GM12891 (cell line): Measurements from ENCODE around the gene GPC6.

Source experiments
- DNase-seq: peaks from one replicate; pipeline ENCODE4 v3.0.0; 2011; ENCODE audit warnings: low spot score; ENCODE audit not compliant: insufficient read length
- FAIRE-seq: peaks from 2 replicates; lab custom pipeline; 2011; peaks lifted over from hg19 to GRCh38; lab: Jason Lieb, UNC
- PAX5 ChIP-seq: IDR thresholded peaks from 2 replicates; pipeline ENCODE4 v1.6.1; 2011; ENCODE audit warnings: low read length, moderate library complexity, mild to moderate bottlenecking; ENCODE audit not compliant: insufficient read depth, severe bottlenecking
- POLR2A ChIP-seq: IDR thresholded peaks from 2 replicates; pipeline ENCODE4 v1.6.1; 2011; ENCODE audit warnings: low read depth, low read length, control low read depth
- POLR2AphosphoS5 ChIP-seq: IDR thresholded peaks from 2 replicates; pipeline ENCODE4 v1.6.1; 2011; ENCODE audit warnings: low read depth, low read length, control low read depth
- POU2F2 ChIP-seq: IDR thresholded peaks from 2 replicates; pipeline ENCODE4 v1.6.1; 2011; ENCODE audit warnings: low read depth, mild to moderate bottlenecking, control low read depth, low read length, moderate library complexity
- SPI1 ChIP-seq: IDR thresholded peaks from 2 replicates; pipeline ENCODE4 v1.6.1; 2011; ENCODE audit warnings: low read depth, low read length, control low read depth
- TAF1 ChIP-seq: IDR thresholded peaks from 2 replicates; pipeline ENCODE4 v1.6.1; 2011; ENCODE audit warnings: low read depth, low read length, control low read depth

The GPC6 gene

GRCh38 chr13:94020426-94020825, 793.8 kb downstream of the GPC6 start:
- DNase-seq = no peak
- FAIRE-seq = no peak

GRCh38 chr13:94020833-94021232, 794.2 kb downstream of the GPC6 start:
- TF ChIP-seq PAX5 (no peak), POLR2A (no peak), SPI1 (no peak), TAF1 (no peak), POLR2AphosphoS5 (no peak), POU2F2 (no peak)
- DNase-seq (no peak), FAIRE-seq (no peak)

More at GRCh38 chr13:94020426-94020825, 793.8 kb downstream of the GPC6 start:
- TF ChIP-seq PAX5 (no peak), POU2F2 (no peak), POLR2AphosphoS5 (no peak), SPI1 (no peak), POLR2A (no peak), TAF1 (no peak)

GRCh38 chr13:94028234-94028633, 801.6 kb downstream of the GPC6 start:
- FAIRE-seq (no peak), DNase-seq (no peak)
- TF ChIP-seq TAF1 = no peak
- no peak for TF ChIP-seq POLR2A
- TF ChIP-seq PAX5 = no peak
- no peak for TF ChIP-seq POU2F2

GRCh38 chr13:94028650-94029049, 802.0 kb downstream of the GPC6 start:
- DNase-seq (no peak), FAIRE-seq (no peak)
- no peak for TF ChIP-seq POU2F2
- no peak for TF ChIP-seq POLR2A
- no peak for TF ChIP-seq SPI1
- no peak for TF ChIP-seq POLR2AphosphoS5
- no peak for TF ChIP-seq TAF1
- TF ChIP-seq PAX5 = no peak

- DNase-seq (no peak), FAIRE-seq (no peak)
- TF ChIP-seq POU2F2 = no peak
- no peak for TF ChIP-seq TAF1
- no peak for TF ChIP-seq POLR2A
- TF ChIP-seq POLR2AphosphoS5 = no peak
- TF ChIP-seq PAX5 = no peak
- TF ChIP-seq SPI1 = no peak
Observed at GRCh38 chr13:94030415-94031119, 804.0 kb downstream of the GPC6 start.

- TF ChIP-seq TAF1 = no peak
- TF ChIP-seq PAX5 = no peak
- TF ChIP-seq POLR2AphosphoS5 = no peak
- no peak for TF ChIP-seq POLR2A
- no peak for TF ChIP-seq POU2F2
- TF ChIP-seq SPI1 = no peak
- DNase-seq = no peak
- no peak for FAIRE-seq
Observed at GRCh38 chr13:94031609-94032008, 805.0 kb downstream of the GPC6 start.

- DNase-seq (no peak), FAIRE-seq (no peak)
- TF ChIP-seq PAX5 (no peak), POLR2AphosphoS5 (no peak), TAF1 (no peak), POU2F2 (no peak), POLR2A (no peak), SPI1 (no peak)
Observed at GRCh38 chr13:94033098-94033497, 806.5 kb downstream of the GPC6 start.

GRCh38 chr13:94033830-94034642, 807.4 kb downstream of the GPC6 start:
- DNase-seq = no peak
- TF ChIP-seq TAF1 (no peak), POU2F2 (no peak), SPI1 (no peak), POLR2A (no peak), POLR2AphosphoS5 (no peak), PAX5 (no peak)
- FAIRE-seq = no peak

GRCh38 chr13:94050039-94050438, 823.4 kb downstream of the GPC6 start:
- DNase-seq (no peak), FAIRE-seq (no peak)
- TF ChIP-seq PAX5 (no peak), SPI1 (no peak), POLR2AphosphoS5 (no peak), TAF1 (no peak), POLR2A (no peak), POU2F2 (no peak)
